K562 (cell line): ENCODE results near the gene ABHD4. TPM values are rescaled to one million over a fixed set of nuclear protein-coding genes. Genes with fewer than 3 reads are reported as not detected.
A peak's percentile ranks its signal among the peaks of the same experiment; 100 is the strongest.

Experiments used
- ATF1 ChIP-seq, 2 experiments: fragments of 450-650 bp in 1 of 2; IDR thresholded peaks; 2 replicates each; pipeline ENCODE4 v1.6.1; 2016; ENCODE audit warnings: missing compliant biosample characterization in 1 of 2, missing genetic modification characterization in 1 of 2
- ATF7 ChIP-seq: fragments of 450-650 bp; IDR thresholded peaks from 2 replicates; pipeline ENCODE4 v1.7.1; 2014; ENCODE audit warnings: mild to moderate bottlenecking, moderate library complexity
- CHD2 ChIP-seq: IDR thresholded peaks from 2 replicates; pipeline ENCODE4 v1.6.1; 2011; ENCODE audit warnings: low read depth, low read length
- JUN ChIP-seq, 2 experiments: sonication (generic) in 1 of 2; formaldehyde crosslinking in 1 of 2; IDR thresholded peaks; 2 replicates each; pipeline versions ENCODE4 v1.6.1 to v1.8.0; 2012 to 2022; ENCODE audit warnings: borderline replicate concordance in 2 of 2, mild to moderate bottlenecking in 2 of 2, improper control_type of control experiment in 1 of 2, low read depth in 1 of 2, low read length in 1 of 2, missing genetic modification reagents in 1 of 2
- NRF1 ChIP-seq, 2 experiments: fragments of 450-650 bp; IDR thresholded peaks in 1 of 2; conservative IDR thresholded peaks in 1 of 2; 2 replicates each; pipeline ENCODE4 v1.6.1; 2014; ENCODE audit warnings: mild to moderate bottlenecking in 2 of 2
- PHF8 ChIP-seq: fragments of 200-600 bp; sonication (generic); IDR thresholded peaks from 2 replicates; pipeline ENCODE4 v1.6.1; 2012; ENCODE audit warnings: mixed run types, mild to moderate bottlenecking, inconsistent platforms, low read length, moderate library complexity, borderline replicate concordance
- POLR2A ChIP-seq: fragments of 450-650 bp; conservative IDR thresholded peaks from 2 replicates; pipeline ENCODE4 v1.6.1; 2016
- PRPF4 ChIP-seq: fragments of 200-400 bp; formaldehyde crosslinking; IDR thresholded peaks from one replicate; pipeline ENCODE4 v1.6.1; 2017; ENCODE audit warnings: low read length, low read depth, mild to moderate bottlenecking; ENCODE audit not compliant: insufficient read depth, poor library complexity, severe bottlenecking
- RBFOX2 ChIP-seq: fragments of 200-400 bp; formaldehyde crosslinking; IDR thresholded peaks from 2 replicates; pipeline ENCODE4 v1.6.1; 2017; ENCODE audit warnings: low read depth, mild to moderate bottlenecking, low read length, moderate library complexity
- SIN3A ChIP-seq, 2 experiments: fragments of 150-350 bp in 1 of 2; IDR thresholded peaks; 2 replicates each; pipeline ENCODE4 v1.6.1; 2011 to 2016; ENCODE audit warnings: borderline replicate concordance in 2 of 2, low read depth in 2 of 2, low read length in 2 of 2, mild to moderate bottlenecking in 2 of 2, moderate library complexity in 2 of 2; ENCODE audit not compliant: control insufficient read depth in 1 of 2
- SUPT5H ChIP-seq: fragments of 450-650 bp; IDR thresholded peaks from 2 replicates; pipeline ENCODE4 v1.6.1; 2016
- YY1 ChIP-seq, 3 experiments: IDR thresholded peaks; 2 replicates each; pipeline ENCODE4 v1.6.1; 2011; ENCODE audit warnings: low read length in 2 of 3, mild to moderate bottlenecking in 2 of 3, moderate library complexity in 2 of 3, borderline replicate concordance in 1 of 3, control low read depth in 1 of 3, low read depth in 1 of 3; ENCODE audit not compliant: insufficient read depth in 3 of 3, insufficient replicate concordance in 2 of 3, control insufficient read depth in 1 of 3, insufficient read length in 1 of 3; ENCODE audit errors: extremely low read depth in 1 of 3
- ZFX ChIP-seq: sonication (generic); formaldehyde crosslinking; IDR thresholded peaks from 2 replicates; pipeline ENCODE4 v1.8.0; 2022; ENCODE audit warnings: mild to moderate bottlenecking, missing genetic modification reagents, moderate library complexity
- ZNF121 ChIP-seq: sonication (generic); formaldehyde crosslinking; conservative IDR thresholded peaks from 2 replicates; pipeline ENCODE4 v1.8.0; 2022; ENCODE audit warnings: missing genetic modification reagents
- polyA plus RNA-seq, 8 experiments: library from polyadenylated mRNA; depleted of rRNA in 4 of 8; stranded (reverse) in 5 of 8; unstranded in 3 of 8; fragments of >200 nt; fragmentation: Nextera tagmentation in 2 of 8; fragmentation: Illumina TruSeq in 1 of 8; extraction: Ambion mirVana in 2 of 8; extraction: Trizol in 1 of 8; gene quantifications; 2 replicates each; pipeline versions ENCODE4 v1.2.1 to v1.2.3, GENCODE V29; 2011 to 2014; ENCODE audit warnings: inconsistent platforms in 1 of 8, missing spikeins in 1 of 8
- total RNA-seq, 7 experiments: library from RNA; depleted of rRNA in 6 of 7; stranded (reverse); fragments of >200 nt in 6 of 7; fragmentation: Illumina TruSeq in 2 of 7; extraction: Trizol in 2 of 7; gene quantifications; 2 replicates each; pipeline versions ENCODE4 v1.2.1 to v1.2.3, GENCODE V29; 2011 to 2021; ENCODE audit warnings: low replicate concordance in 1 of 7
- TF ChIP-seq, protein P1 (sequence below), 2 experiments: IDR thresholded peaks; 2 replicates each; pipeline ENCODE4 v1.6.1; 2011; ENCODE audit warnings: borderline replicate concordance in 1 of 2, control low read depth in 1 of 2, low read depth in 1 of 2, low read length in 1 of 2, mild to moderate bottlenecking in 1 of 2, mixed read lengths in 1 of 2, moderate library complexity in 1 of 2; ENCODE audit not compliant: insufficient read depth in 1 of 2, insufficient read length in 1 of 2, poor library complexity in 1 of 2, severe bottlenecking in 1 of 2; ENCODE audit errors: extremely low read depth in 1 of 2
- TF ChIP-seq, protein P2 (sequence below): sonication (generic); formaldehyde crosslinking; IDR thresholded peaks from 2 replicates; pipeline ENCODE4 v1.9.0; 2022; ENCODE audit warnings: mild to moderate bottlenecking, missing genetic modification reagents

ABHD4 gene
- total and polyA plus RNA-seq, 9 of the 15 experiments (the other 6 are each of a cell fraction or from before 2014, with no cell fraction given): 3.6 to 12.0 (median 7.2) TPM

DNA sequence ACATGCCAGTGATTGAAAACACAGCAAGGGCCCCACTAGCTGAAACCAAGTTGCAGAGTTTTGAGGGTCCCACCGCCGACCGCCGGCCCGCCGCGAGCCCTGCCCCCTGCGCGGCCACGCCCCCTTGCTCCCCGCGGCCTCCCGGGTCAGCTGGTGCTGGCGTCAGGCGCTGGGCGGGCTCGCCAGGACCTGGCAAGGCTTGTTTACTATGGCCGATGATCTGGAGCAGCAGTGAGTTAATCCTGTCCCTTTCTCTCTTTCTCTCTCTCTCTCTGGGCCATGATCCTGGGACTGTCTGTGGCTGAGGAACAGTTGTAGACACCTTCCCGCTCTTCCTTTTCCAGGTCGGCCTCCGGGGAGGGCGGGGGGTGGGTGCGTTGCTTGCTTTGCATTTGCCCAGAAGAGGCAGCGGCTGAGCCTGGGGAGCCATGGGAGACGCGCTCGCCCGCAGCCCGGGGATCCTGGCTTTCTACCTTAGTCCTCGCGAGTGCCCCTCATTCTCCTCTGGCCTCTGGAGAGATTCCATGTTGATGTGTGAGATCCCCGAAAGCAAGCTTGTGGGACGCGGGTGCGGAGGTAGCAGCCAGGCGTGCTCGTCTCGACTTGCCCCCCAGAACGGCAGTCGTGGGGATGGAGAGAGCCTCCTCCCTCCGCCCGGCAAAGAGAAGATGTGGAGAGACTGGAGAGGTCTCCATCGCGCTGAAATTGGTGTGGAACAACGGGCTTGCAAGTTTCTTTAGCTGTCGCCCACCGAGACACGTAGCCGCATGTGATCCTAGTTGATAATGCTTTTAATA, at the start of gene ABHD4 (continued):
- TF ChIP-seq SIN3A (IDR thresholded peaks at IDR 0.05; ENCODE audit: borderline replicate concordance in 2 of 2, control insufficient read depth in 1 of 2, low read depth in 2 of 2, low read length in 2 of 2) (peak in 1 of 2 experiments; percentile 74; a peak in 1 of 4 replicates), POLR2A (peak; percentile 66), CHD2 (no peak), PRPF4 (no peak), JUN (IDR thresholded peaks at IDR 0.05; ENCODE audit: borderline replicate concordance, low read depth, low read length) (no peak), JUN (CRISPR knock-in tag; IDR thresholded peaks at IDR 0.05; ENCODE audit: borderline replicate concordance) (no peak), ZNF121 (no peak), RBFOX2 (peak; percentile 75), ATF7 (peak; percentile 42), NRF1 (conservative IDR thresholded peaks at IDR 0.05 in 1 of 2, IDR thresholded peaks at IDR 0.05 in 1 of 2) (peak in 1 of 2 experiments; percentile 45; a peak in 2 of 4 replicates), ATF1 (CRISPR knock-in tag; IDR thresholded peaks at IDR 0.05) (no peak), ATF1 (tag; IDR thresholded peaks at IDR 0.05) (peak; percentile 83), SUPT5H (peak; percentile 61), PHF8 (peak; percentile 55; the same call in 1 of the 2 replicates), YY1 (IDR thresholded peaks at IDR 0.05; ENCODE audit: borderline replicate concordance in 1 of 3, control insufficient read depth in 1 of 3, extremely low read depth in 1 of 3, insufficient read depth in 3 of 3, insufficient read length in 1 of 3, insufficient replicate concordance in 2 of 3, low read depth in 1 of 3, low read length in 2 of 3) (peak in 1 of 3 experiments; percentile 66), ZFX (CRISPR knock-in tag) (peak; percentile 37)
- TF ChIP-seq, protein P1, sequence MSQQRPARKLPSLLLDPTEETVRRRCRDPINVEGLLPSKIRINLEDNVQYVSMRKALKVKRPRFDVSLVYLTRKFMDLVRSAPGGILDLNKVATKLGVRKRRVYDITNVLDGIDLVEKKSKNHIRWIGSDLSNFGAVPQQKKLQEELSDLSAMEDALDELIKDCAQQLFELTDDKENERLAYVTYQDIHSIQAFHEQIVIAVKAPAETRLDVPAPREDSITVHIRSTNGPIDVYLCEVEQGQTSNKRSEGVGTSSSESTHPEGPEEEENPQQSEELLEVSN (IDR thresholded peaks at IDR 0.05; ENCODE audit: borderline replicate concordance in 1 of 2, extremely low read depth in 1 of 2, insufficient read depth in 1 of 2, insufficient read length in 1 of 2, low read depth in 1 of 2, low read length in 1 of 2, poor library complexity in 1 of 2, severe bottlenecking in 1 of 2): no peak
- TF ChIP-seq, protein P2, sequence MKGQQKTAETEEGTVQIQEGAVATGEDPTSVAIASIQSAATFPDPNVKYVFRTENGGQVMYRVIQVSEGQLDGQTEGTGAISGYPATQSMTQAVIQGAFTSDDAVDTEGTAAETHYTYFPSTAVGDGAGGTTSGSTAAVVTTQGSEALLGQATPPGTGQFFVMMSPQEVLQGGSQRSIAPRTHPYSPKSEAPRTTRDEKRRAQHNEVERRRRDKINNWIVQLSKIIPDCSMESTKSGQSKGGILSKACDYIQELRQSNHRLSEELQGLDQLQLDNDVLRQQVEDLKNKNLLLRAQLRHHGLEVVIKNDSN (CRISPR knock-in tag): peak; percentile 48; the same call in 1 of the 2 replicates
